H1 (cell line): ENCODE data around the gene STIM1. TPM values are rescaled to one million over a fixed set of nuclear protein-coding genes. Genes with fewer than 3 reads are reported as not detected.

ENCODE experiments used
- ASH2L ChIP-seq: fragments of 200-600, 300-600 bp; sonication (generic); IDR thresholded peaks from one replicate; pipeline ENCODE4 v1.7.1; 2017; ENCODE audit warnings: low read length
- polyA plus RNA-seq, 7 experiments: library from polyadenylated mRNA; depleted of rRNA in 3 of 7; stranded (reverse) in 5 of 7; unstranded in 2 of 7; fragments of >200 nt in 5 of 7; fragments of 200-250 nt in 2 of 7; gene quantifications; 1 replicate in 5 of 7; 2 replicates in 1 of 7; 4 replicates in 1 of 7; pipeline versions ENCODE4 v1.2.1 to v1.2.3, GENCODE V29; 2011 to 2013; ENCODE audit warnings: missing spikeins in 2 of 7, mixed read lengths in 2 of 7
- total RNA-seq: library from RNA; stranded (reverse); fragmentation: NEBNext Ultra II Directional; extraction: Animal tissue kit (Norgen Biotek cat#: 25700); gene quantifications from 2 replicates; pipeline ENCODE4 v1.2.1, GENCODE V29; 2021

Gene STIM1
- total and polyA plus RNA-seq, 2 of the 8 experiments (the other 6 are each of a cell fraction or from before 2014, with no cell fraction given): 11.1 to 12.2 TPM

- TF ChIP-seq ASH2L: no peak
- TF ChIP-seq, all 59 proteins: peak for 0
Observed at GRCh38 chr11:4032097-4032496, 176.6 kb downstream of the STIM1 start (continued).
